Suppressor macrophage treated with lipopolysaccharide for 4 hours (primary cell): ENCODE measurements around the gene PDGFRB.

Experiments used
- DNase-seq: peaks from one replicate; pipeline ENCODE4 v3.0.0-alpha.2; 2020

PDGFRB gene

DNA sequence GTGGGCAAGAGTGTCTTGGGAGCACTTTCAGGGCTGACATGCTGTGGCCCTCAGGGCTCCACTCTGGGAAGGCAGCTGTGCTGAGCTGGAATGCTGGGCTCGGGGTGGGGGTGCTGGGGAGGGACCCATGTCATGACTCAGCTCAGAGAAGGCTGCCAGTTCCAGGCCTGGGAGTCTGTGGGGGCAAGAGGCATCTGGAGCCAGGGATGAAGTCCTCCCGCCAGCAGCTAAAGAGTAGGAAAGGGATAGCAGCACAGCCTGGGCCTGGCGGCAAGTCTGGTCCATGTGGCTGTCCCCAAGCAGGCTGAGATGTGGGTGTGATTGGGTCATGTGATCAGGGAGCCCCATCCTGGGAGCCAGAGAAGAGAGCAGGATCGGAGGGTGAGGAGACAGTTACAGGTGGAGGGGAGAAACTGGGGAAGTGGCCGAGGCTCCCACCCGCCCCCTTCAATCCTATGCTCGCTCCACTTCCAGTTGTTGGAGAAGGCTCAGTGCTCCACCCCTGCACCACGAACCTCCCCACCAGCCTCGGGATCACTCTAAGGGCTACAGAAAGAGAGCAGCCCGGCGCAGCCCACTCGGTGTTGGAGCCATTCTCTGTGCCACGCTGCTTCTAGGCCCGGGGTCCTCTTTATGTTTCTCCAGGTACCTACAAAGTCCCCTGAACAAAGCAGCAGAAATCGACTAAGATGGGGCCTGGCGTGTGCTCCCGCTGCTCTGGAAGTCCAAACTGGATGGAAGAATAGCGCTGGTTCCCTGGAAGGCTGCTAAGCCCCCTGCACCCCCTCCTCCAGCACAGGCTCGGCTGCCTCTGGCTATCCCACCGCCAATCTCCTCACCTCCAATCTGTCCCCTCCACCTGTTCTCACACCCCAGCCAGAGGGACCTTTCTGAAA is 12.0 kb downstream of the PDGFRB start:
- DNase-seq: no peak

DNA sequence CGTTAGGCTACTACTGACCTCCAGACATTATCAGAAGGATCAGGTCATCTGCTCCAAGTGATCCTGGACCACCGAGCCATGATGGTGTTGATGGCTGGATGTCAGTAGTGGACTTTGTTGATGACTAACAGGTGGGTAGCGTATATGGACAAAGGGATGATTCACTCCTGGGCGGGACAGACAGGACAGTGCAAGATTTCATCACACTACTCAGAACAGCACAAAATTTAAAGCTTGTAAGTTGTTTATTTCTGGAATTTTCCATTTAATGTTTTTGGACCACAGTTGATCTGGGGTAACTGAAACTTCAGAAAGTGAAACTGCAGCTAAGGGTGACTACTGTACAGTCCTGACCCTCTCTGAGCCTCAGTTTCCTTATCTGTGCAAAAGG is 12.7 kb downstream of the PDGFRB start:
- DNase-seq: peak; percentile 84

DNA sequence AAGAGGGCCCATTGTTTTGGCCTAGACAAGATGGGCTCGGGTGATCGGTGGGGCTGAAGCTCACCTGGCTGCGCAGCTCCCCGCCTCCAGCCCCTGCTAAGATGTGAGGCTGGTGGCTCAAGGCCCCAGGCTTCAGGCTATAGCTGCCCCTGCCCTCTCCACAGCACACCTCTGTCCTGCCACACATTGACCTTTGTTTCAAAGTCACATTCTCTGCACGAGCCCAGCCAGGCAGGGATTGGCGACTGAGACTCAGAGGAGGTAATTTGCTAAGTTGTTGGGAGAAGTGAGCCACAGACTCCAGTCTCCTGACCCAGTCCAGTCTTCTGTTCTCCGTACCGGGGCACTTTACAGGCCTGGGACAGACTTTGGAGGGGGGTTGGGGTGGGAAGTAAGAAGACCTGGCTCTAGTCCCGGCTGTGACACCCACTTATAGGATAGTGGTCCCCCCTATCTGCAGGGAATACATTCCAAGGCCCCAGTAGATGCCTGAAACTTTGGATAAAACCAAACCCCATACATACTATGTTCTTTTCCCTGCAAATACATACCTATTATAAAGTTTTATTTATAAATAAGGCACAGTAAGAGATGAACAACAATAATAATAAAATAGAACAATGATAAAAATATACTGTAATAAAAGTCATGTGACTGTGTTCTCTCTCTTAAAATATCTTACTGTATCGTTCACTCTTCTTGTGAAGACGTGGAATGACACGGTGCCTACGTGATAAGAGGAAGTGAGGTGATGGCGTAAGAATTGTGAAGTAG is 13.3 kb downstream of the PDGFRB start:
- no peak for DNase-seq

DNA sequence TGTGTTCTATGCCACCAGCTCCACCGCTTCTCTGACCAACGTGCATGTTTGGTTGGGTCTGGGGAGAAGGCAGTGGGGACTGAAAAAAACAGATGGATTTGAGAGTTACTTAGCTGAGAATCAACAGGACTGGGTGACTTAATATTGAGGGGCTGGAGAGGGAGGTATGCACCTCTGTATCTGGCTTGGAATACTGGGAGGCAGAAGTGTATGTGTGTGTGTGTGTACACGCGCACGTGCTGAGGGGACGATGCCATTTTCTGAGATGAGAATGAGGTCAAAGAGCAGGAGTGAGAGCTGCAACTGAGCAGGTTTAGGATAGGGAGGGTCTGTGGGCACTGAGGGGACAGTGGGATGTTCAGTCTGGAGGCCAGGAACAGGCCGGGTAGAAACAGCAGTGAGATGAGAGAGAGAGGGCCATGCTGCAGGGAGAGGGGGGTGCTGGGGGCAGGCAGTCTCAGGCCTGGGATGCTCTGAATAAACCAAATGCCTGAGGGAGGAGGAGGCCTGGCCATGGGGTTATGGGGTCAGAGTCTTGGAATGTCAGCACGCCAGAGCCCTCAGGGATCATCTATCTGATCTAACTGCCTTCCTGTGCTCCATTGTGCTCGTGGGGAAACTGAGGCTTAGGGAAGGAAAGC is 14.0 kb downstream of the PDGFRB start:
- DNase-seq: no peak

DNA sequence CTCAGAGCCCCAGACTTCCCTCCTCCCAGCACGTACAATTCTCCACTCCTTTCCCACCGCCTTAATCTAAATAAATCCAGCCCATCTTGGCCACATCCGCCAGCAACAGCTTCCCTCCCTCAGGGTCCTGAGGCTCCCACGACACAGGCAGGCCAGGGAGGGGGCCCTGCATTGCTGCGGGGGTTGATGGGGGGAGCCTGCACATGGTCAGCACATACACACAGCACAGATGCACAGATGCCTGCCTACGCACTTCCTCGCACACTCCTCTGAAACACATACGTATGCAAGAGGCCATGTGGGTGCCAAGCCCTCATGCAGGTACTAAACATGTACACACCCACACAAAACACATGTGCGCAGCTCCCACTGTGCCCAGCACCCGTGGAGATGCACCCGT is 14.8 kb downstream of the PDGFRB start:
- DNase-seq: no peak

DNA sequence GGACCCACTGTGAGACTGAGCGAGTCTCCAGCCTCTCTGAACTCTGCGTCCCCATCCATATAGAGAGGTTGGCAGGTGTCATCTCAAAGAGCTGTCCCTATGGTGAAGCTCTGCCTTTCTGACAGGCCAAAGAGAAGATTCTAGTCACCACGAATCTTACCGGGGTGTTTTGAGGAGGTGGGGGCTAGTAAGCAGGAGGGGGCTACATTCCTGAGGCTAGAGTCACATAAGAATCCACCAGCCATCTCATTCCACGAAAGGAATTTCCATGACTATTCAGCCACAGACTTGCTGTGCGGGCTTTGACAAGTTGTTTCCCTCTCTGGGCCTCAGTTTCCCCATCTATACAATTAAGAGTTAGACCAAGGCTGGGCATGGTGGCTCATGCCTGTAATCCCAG is 16.3 kb downstream of the PDGFRB start:
- DNase-seq: no peak

DNA sequence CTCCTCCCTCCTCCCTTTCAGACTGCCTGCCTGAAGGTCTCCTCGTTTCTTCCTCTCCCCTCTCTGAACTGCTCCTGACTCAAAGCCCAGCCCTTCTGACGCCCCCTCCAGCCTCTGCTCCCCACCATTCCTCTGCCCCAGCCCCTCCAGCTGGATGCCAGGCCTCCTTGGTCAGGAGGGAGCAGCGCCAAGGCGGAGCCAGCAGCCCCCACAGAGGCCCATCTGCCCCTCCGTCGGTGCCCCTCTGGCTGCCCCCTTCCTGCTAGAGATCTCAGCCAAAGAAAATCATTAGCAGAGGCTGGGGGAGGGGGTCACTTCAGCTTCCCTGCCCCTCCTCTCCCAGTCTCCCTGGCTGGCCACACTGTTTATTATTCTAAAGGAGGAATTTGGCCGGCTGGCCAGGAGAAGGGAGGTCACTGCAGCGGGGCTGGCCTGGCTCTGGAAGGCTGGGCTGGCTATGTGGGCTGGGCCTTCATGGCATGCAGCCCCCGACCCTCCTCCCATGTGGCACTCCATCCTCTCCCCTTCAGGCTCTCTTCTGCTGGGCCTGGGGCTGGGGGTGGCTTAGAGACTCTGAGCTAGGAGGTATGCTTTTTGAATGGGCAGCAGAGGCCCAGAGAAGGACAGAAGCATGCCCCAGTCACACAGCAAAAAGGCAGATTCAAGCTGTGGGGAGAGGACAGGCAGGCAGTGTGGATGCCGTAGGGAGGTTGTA is 16.9 kb downstream of the PDGFRB start:
- DNase-seq: no peak

DNA sequence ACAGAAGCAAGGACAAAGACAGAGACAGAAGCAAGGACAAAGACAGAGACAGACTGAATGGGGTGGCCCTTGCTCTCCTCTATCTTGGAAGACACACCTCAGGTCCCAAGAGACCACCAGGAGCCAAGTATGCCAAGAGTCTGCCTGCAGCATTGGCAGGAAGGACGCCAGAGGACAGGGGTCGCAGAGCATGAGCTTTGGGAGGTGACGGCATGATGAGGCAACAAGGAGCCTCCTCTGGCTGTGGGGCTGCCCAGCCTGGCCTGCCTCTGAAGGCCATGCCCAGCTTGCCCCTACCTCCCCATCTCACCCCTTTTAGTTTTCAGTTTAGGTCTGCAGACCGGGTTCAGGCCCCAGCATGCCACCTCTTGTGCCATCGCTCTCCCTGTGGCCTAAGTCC is 17.6 kb downstream of the PDGFRB start:
- no peak for DNase-seq

DNA sequence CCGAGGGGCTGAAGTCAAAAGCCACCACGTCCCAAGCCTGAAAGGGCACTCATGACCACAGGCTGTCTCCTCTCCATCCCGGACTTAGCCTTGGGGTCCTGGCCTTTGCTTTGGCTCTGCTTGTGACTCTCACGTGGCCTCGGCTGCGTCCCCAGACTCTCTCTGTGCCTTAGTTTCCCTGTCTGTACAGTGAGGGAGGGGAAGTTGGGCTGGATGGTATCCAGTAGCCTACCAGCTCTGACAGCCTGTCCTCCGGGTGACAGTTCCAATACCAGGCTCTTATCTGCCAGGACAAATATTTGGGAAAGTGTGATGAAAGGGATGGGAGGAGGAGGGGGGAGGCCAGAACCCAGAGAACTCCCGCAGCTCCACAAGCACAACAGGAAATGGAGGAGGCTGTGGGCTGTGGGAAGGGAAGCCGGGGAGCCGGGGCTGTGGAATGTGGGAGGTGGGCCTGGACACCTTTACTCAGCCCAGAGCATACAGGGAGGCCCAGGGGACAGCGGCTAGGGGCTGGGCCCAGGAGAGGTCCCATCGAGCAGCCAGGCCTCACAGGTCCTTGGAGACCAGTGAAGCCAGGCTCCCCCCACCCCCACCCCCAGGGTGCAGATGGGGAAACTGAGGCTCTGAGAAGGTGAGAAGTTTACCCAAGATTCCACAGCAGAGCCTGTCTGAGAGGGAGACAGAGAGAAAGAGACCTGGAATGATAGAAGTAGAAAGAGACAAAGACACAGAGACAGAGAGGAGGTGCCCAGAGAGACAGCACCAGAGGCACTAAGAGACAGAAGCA is 18.3 kb downstream of the PDGFRB start:
- no peak for DNase-seq

DNA sequence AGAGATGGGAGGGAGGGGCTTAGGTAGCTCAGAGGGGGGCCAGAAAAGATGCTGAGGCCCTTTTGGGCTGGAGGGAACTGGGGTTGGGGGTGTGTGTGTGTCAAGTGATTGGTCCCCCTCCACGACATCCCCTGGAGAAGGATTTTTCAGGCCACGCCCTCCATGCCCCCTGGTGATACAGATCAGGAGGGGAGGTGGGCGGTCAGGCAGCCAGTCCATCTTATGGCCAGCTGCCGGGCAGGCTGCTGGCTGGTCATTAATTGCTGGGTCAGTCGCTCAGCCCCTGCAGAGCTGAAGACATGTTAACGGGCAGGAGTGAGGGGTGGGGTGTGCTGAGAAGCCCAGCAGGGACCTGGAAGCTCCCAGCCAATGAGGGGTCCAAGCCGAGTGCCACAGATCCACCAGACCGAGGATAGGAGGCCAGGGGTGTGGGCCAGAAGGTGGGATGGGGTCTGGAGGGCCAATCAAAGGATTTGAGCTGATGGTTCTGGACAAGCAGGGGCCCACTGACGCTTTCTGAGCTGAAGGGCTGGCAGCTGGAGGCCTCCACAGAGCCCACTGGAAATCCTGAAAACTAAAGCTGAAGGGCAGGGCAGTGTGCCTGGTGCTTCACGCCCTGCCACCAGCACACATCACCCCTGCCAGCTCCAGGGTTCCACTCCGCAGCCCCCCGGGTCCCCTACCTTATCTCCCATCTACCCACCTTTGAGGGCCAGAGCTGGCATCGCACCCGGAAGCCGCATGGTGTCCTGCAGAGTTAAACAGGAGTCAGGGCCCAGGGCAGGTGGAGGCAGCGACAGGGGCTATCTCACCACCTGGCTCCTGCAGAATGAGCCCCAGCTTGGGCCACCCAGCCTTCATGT is 19.1 kb downstream of the PDGFRB start:
- no peak for DNase-seq

DNA sequence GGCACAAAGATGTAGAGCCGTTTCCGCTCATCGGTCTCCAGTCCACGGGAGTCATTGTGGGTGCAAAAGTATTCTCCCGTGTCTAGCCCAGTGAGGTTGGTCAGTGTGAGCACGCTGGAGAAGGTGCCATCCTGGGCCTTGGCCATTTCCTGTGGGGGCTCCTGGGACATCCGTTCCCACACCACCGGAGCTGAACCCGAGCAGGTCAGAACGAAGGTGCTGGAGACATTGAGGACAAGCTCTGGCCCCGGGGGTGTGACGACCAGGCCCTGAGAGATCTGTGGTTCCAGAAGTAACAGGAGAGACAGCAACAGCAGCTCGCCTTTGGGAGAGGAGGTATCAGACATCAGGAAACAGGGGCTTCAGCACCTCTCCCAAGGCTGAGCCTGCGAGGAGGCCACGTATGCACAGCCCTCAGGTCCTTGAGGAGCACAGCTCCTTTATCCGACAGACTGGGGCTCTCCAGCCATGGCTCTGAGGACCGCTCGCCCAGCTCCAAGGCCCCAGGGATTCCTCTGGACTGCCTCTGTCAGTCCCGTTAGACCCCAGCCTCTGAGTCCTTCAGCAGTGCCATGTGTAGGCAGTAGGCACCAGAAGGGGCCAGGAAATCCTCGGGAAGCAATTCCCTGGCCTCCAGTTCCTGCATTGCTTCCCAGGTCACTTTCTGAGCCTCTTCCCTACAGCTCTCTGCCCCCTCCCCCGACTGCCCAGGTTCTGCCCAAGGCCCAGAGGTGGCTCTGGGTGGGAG is 19.9 kb downstream of the PDGFRB start:
- DNase-seq: no peak

DNA sequence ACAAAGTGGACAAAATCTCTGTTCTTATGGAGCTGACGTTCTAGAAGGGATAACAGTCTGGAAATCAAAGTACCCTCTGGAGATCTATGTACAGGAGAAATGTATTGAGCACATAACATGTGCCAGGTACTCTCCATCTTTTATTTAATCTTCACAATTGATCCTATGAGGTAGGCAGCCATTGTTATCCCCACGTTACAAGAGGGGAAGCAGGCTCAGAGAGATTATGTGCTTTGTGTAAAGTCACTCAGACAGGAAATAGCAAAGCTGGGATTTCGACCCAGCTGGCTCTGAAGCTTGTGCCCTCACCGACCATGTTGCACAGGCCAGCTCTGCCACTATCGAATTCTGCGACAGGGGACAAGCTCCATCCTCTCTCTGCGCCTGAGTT is 21.5 kb downstream of the PDGFRB start:
- no peak for DNase-seq

DNA sequence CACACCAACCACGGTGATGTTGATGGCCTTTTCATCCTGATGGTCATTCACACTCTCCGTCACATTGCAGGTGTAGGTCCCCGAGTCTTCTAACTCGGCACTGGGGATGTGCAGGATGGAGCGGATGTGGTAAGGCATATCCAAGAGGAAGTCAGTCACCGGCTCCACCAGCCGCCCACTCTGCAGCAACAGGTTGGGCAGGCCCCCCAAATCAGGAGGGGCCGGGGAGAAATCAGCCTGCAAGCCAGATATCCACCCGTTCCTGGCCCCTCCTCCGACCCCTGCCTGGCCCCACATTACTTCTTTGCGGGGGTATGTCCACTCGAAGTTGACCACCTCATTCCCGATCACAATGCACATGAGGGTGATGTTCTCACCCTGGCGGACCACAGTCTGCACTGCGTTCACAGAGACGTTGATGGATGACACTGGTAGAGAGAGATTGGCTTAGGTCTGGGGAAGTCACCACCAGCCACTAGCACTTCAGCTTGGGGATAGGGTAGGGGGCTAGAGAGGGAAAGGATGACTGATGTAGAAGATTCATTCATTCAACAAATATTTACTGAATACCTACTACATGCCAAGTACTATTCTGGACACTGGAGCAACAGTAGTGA is 22.0 kb downstream of the PDGFRB start:
- DNase-seq: no peak

DNA sequence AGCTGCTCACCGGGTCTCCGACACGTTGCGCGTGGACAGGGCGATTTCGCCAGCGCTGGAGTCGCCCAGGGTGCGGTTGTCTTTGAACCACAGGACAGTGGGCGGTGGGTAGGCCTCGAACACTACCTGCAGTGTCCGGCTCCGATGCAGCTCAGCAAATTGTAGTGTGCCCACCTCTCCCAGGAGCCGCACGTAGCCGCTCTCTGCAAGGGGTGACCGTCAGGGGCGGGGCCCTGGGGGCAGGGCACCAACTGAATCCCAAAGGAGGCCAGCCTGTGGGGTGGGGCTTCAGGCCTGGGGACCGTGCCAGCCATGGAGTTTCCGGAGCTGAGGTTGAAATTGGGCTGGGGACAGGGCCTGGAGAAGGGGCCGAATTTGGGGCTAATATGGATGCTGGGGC is 22.9 kb downstream of the PDGFRB start:
- no peak for DNase-seq

DNA sequence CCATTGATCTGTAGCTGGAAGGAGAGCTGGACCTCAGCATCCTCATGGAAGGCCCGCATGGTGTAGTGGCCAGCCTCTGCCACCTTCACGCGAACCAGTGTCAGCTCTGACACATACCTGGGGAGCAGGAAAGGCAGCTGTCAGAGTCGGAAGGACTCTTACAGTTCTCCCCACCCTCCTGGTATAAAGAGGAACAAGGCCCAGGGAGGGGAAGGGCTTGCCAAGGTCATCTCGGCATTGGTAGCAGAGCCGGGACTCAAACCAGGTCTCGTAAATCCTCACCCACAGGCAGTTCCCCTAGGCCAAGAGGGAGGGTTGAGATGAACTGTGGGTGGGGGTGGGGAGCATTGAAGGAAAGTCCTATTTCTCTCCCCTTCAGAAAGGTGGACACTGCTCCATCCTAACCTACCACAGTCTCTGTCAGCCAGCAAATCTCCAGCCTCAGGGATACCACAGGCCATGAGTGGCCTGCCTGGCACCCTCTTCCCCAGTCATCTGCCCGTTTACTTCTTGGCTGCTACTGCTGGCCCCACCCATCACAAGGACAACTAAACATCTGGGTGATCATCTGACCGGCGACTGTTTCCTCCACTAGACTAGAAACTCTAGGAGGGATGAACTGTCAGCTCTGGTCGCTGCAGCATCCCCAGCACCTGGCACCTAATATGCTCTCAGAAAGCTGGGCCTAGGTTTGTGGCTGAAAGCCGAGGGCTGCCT is 23.5 kb downstream of the PDGFRB start:
- DNase-seq: no peak

DNA sequence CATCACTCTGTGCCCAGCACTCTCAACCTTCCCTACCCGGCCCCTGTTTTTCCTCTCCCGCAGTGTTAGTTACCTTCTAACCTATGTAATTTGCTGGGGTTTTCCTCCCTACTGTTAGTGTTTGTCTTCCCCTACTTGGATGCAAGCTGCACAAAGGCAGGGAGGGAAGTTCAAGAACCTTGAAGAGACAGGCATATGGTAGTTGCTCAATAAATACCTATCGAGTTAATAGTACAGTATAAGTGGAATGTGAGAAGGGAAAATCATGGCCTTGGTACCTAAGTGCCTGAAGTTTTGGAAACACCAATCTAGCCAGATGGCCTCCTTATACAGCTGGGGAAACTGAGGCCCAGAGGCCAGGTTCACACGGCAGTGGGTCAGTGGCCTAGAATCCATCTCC is 24.2 kb downstream of the PDGFRB start:
- no peak for DNase-seq

DNA sequence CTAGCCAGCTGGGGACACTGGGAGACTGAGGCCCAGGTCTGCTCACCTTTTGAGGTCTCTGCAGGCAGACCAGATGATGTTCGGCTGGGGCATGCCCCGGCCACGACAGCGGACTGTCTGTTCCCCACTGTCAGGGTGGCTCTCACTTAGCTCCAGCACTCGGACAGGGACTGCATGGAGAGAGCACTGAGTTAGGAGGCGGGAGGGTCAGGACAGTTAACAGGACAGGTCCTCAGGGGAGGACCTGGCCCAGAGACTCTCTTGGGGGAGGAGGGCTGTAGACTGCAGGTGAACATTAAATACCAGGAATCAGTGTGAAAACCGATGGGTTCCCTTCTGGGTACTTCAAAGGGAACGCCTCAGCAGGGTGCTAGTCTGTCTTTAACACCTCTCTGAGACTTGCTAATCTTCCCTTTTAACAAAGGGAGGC is 25.1 kb downstream of the PDGFRB start:
- no peak for DNase-seq

DNA sequence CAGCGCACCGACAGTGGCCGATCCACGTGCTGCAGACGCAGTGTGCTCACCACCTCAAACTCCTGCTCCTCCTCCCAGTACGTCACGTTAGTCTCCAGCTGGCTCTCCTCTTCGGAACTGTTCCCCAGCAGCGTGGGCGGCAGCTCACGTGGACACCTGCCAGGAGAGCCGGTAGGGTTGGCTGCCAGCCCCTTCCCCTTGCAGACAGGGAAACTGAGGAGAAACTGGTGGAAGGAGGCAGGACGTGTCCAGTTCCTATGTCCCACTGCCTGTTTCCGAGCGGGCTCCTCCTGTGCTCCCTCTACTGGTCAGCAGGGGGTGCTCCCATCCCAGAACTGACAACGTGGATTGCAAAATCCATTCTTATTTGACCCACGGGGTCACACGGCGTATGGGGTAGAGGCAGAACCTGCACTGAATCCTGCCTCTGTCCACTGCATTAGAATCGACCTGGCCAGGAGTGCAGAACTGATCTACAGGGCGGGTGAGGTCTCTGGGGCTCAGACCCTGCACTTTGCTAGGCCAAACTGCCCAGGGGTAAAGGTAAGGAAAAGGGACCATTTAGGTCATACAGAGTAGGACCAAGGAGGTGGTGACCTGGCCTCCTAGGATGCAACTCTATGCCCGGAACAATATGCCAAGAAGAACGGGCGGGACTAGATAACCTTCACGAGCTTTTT is 25.7 kb downstream of the PDGFRB start:
- peak; percentile 87 for DNase-seq

DNA sequence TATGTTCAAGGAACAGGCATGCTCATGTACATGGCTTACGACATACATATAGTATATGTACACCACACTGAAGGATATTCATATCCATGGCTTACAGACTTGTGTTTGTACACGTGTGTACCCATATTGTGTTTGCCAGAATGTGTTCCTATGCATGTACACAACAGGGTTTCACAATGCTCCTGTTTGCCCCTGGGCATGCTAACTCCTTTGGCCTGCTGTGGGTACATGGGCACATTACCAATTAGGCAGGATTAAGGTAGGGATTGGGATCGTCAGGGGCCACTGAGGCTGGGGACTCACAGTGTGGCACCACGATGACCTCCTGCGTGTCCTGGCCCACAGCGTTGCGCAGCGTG is 26.2 kb downstream of the PDGFRB start:
- DNase-seq: no peak
